ENCODE results near the gene ENOPH1. TPM values are rescaled to one million over a fixed set of nuclear protein-coding genes. Genes with fewer than 3 reads are reported as not detected.

The ENOPH1 gene
- total RNA-seq, 1 donor from 2014 or later = 35.6 TPM

DNA sequence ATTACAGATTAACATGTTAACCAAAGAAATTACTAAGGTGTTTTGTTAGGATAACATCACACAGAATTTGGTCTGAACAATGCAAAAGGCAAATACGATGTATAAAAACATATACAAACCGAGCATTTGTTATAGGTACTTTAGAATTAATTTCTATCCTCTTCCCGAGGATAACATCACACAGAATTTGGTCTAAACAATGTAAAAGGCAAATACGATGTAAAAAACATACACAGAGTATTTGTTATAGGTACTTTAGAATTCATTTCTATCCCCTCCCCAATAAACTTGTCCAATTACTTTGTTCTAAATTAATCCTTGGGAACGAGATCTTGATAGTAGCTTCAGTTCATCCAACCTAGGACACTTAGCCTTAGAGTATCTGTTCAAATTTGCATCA lies 7.8 kb upstream of the ENOPH1 start:
- no peak for TF ChIP-seq CTCF (conservative IDR thresholded peaks at IDR 0.05)
- Mint-ChIP-seq H3K27ac (peak overlapping the region; percentile 44), H3K27me3 (no peaks in the 10 kb centered on the region), H3K4me3 (no peak overlapping the region), H3K36me3 (peaks cover 54% of the 10 kb centered on the region), H3K9me3 (no peaks in the 10 kb centered on the region), H3K4me1 (ENCODE audit: unreplicated experiment) (peaks cover 22% of the 10 kb centered on the region)
- no peak for DNase-seq (ENCODE audit: extremely low spot score, unreplicated experiment)

DNA sequence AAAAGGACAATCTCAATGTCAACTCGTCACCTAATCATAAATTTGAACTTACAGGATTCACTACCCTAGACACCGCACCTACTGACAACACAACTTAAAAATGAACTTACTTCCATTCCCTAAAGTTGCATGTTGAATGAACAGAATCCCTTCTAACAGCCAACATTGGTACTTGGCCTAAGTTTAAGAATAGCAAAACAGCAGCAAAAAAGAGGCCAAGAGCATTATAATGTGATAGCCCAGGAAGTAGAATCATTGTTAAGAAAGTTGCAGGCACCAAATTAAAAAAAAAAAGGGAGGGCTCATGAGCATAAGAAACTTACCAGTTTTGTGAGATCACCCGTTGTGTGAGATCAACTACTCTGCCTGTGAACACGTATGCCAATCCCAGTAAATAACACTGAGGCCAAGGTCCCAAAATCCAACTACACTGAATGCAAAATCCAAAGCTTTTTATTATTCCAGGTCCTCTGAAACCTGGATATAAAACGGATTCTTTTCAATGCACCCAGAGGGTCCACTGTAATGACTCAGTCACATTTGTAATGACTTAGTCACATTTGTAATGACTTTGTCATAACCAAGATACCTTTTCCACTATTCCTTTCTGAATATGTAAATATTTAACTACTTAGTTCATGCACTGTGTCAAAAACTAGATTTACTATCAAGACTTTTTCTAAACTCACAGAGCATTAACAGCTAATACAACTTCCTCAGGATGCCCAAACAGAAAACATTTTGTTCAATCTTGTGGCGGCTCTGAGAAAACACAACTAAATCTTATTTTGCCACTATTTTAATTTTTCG lies 6.9 kb upstream of the ENOPH1 start:
- no peak for TF ChIP-seq CTCF (conservative IDR thresholded peaks at IDR 0.05)
- DNase-seq (ENCODE audit: extremely low spot score, unreplicated experiment) = no peak
- Mint-ChIP-seq H3K4me3 (no peak overlapping the region), H3K36me3 (peaks cover 63% of the 10 kb centered on the region), H3K4me1 (ENCODE audit: unreplicated experiment) (peaks cover 23% of the 10 kb centered on the region), H3K27me3 (no peaks in the 10 kb centered on the region), H3K27ac (peak overlapping the region; percentile 44), H3K9me3 (no peaks in the 10 kb centered on the region)

DNA sequence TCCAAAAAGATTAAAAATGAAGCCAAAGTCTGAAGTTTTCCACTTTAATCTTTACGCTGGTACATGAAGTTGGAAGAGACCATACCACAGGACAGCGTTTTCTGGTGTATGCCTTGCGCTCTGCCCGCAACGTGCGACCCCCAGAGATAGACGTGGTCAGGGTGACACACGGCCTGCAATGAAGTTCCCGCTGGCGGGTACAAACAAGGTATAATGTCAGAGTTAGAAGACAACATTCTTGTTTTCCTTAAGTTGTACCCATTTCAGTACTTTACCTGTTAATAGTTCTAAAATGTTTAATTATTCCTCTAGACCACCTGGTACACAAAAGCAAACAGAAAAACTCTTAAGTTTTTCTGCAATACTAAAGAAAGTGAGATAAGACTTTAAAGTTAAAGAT lies 4.9 kb upstream of the ENOPH1 start:
- no peaks in the 10 kb centered on the region for H3K9me3 Mint-ChIP-seq
- peaks cover 70% of the 10 kb centered on the region for H3K36me3 Mint-ChIP-seq
- peaks cover 23% of the 10 kb centered on the region for H3K4me1 Mint-ChIP-seq (ENCODE audit: unreplicated experiment)
- H3K27me3 Mint-ChIP-seq = no peaks in the 10 kb centered on the region
- no peak for DNase-seq (ENCODE audit: extremely low spot score, unreplicated experiment)
- H3K4me3 Mint-ChIP-seq = peak overlapping the region; percentile 39
- no peak for TF ChIP-seq CTCF (conservative IDR thresholded peaks at IDR 0.05)
- H3K27ac Mint-ChIP-seq = no peak overlapping the region

GRCh38 chr4:82428526-82428968 lies 1.8 kb upstream of the ENOPH1 start:
- no peaks in the 10 kb centered on the region for H3K9me3 Mint-ChIP-seq
- H3K36me3 Mint-ChIP-seq = peaks cover 56% of the 10 kb centered on the region
- no peak for DNase-seq (ENCODE audit: extremely low spot score, unreplicated experiment)
- H3K4me1 Mint-ChIP-seq (ENCODE audit: unreplicated experiment) = peaks cover 34% of the 10 kb centered on the region
- H3K27ac Mint-ChIP-seq = peak overlapping the region; percentile 99
- peak overlapping the region; percentile 99 for H3K4me3 Mint-ChIP-seq
- no peaks in the 10 kb centered on the region for H3K27me3 Mint-ChIP-seq
- TF ChIP-seq CTCF (conservative IDR thresholded peaks at IDR 0.05) = no peak

DNA sequence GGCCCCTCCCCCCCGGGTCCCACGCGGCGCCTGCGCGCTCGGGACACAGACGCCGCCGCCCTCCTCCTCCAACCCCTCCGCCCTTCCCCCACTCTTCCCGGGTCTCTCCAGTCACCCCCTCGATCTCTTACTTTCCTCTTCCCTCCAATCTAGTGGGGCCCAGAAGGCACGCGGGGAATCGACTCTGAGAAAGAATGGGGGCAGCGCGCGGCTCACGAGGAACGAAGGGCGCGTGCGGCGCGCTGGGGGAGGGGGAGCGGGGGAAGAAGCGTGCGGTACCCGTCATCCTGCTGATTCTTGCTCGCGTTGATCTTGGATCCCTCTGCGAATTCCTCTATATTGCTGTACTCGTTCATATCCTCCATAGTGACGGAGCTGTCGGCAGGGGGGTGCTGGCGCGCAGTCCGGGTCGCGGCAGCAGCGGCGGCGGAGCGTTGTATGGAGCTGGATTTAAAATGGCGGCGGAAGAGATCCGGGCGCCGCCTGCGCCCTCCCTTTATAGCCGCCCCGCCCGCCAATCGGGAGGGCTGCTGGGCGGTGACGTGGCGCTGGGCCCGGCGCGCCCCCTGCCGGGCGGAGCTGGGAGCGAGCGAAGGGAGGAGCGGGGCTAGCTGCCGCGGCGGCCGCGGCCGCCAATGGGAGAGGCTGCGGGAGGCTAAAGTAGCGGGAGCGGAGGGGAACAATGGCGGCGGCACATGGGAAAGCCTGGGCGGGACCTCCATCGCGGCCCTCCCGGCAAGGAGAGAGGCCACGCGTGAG lies 1.2 kb upstream of the ENOPH1 start:
- Mint-ChIP-seq H3K27ac (peak overlapping the region; percentile 99), H3K36me3 (peaks cover 55% of the 10 kb centered on the region), H3K27me3 (no peaks in the 10 kb centered on the region), H3K4me3 (peak overlapping the region; percentile 99), H3K4me1 (ENCODE audit: unreplicated experiment) (peaks cover 40% of the 10 kb centered on the region), H3K9me3 (no peaks in the 10 kb centered on the region)
- peak; percentile 97 for DNase-seq (ENCODE audit: extremely low spot score, unreplicated experiment)
- peak; percentile 99 for TF ChIP-seq CTCF (conservative IDR thresholded peaks at IDR 0.05)

Data from type B pancreatic cell (in vitro differentiated cells).